SKM-1 (cell line): ENCODE results near the gene SKIDA1.
"Not testable (repeated sequence)": the region's sequence is repeated elsewhere in the genome, so short reads cannot be mapped to it uniquely, and the experiment has no call there.

Source experiments
- DNase-seq: peaks from one replicate; lab custom pipeline; 2025; ENCODE audit not compliant: unreplicated experiment; lab: John Stamatoyannopoulos, UW

SKIDA1 gene

DNA sequence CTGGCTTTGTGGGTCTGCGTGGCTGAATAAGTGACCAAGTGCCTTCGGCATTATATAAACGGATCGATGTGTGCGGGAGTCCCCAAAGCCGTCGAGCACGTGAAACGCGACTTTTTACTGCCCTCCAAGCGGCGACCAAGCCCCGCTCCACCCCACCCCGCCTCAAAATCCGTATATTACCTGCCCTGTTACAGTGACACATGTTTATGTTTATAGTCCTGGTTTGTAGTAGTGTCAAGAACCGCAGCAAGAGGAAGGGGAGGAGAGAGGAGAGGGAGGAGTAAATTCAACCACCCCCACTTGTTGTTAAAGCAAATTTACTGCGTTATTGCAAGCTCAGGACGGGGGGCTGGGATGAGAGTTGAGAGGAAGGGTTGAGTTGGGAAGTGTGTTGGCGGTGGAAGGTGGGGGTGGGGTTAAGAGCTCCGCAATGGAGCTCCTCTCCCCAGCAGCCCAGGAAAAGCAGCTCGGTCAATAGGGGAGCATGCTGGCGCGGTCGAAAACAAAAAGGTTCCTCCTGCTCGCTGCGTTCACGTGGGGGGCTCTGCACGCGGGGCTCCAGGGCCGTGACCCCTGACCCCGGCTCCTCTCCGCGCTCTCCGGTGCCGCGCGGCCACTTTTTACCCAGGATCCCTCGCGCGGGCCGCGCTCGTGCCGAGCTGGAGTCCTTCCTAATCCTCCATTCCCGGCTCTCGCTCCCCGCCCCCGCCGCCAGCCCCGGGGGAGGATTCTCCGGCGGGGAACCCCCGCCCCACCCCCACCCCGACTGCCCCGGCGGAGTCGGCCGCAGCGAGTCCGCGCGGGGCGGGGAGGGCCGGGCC, at the start of gene SKIDA1:
TSS of gene SKIDA1 (minus strand) at position 316 of the 821 bp plus-strand sequence. CDS start 7,860 bp downstream, outside the sequence.
- DNase-seq = no peak

DNA sequence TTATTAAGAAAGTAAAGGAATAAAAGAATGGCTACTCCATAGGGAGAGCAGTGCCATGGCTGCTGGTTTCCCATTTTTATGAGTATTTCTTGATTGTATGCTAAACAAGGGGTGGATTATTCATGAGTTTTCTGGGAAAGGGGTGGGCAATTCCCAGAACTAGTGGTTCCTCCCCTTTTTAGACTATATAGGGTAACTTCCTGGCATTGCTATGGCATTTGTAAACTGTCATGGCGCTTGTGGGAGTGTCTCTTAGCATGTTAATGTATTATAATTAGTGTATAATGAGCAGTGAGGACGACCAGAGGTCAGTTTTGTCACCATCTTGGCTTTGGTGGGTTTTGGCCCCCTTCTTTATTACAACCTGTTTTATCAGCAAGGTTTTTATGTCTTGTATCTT, 49.0 kb upstream of the SKIDA1 start:
- DNase-seq = not testable (repeated sequence)

GRCh38 chr10:21572578-21572977, 47.1 kb upstream of the SKIDA1 start:
- no peak for DNase-seq

DNA sequence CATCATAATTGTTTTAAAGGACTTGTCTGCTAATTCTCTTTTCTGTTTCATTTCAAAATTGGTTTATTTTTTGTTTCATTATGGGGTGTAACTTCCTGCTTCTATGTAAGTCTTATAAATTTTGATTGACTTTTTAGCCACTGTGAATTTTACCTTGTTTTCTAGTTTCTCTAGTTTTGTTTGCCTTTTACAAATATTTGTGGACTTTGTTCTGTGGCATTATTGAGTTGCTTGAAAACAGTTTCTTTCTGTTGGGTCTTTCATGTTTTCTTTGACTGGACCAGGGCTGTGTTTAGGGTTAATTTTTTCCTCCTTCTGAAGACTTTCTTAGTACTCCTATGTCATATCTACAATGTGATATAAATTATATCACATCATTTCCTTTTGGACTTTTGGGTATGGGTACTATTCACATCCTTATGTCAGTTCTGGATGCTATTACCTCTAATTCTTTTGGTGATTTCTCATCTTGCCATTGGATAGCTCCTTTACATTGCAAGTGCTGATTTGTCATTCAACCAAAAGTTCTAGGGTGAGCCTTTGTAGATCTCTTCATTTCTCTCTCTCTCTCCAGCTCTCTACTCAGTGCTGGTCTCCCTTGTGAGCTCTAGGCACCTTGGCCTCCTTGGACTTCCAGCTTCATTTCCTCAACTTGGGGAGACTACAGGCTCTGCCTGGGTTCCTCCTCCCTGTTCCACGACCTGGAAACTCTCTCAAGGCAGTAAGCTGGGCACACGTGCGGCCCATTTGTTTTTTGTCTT, 45.5 kb upstream of the SKIDA1 start:
- no peak for DNase-seq

GRCh38 chr10:21558984-21559383, 33.5 kb upstream of the SKIDA1 start:
- not testable (repeated sequence) for DNase-seq

DNA sequence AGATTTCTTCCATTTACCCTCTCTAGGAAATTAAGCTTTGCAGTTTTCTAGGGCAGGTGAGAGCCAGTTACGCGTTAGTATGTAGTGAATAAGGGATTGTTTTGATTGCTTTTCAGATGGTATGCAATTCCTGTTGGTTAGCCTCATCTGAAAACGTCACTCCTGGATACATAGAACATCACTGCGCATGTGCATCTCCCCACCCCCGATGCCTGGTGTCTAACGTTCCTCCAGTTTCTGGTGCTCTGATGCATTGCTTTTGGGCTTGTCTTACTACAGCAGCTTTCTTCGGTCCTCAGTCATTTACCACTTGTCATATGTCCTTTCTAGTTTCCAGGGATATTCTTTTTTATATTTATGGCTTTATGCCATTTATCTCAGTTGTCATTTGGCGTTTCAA, 31.0 kb upstream of the SKIDA1 start:
- DNase-seq = no peak

DNA sequence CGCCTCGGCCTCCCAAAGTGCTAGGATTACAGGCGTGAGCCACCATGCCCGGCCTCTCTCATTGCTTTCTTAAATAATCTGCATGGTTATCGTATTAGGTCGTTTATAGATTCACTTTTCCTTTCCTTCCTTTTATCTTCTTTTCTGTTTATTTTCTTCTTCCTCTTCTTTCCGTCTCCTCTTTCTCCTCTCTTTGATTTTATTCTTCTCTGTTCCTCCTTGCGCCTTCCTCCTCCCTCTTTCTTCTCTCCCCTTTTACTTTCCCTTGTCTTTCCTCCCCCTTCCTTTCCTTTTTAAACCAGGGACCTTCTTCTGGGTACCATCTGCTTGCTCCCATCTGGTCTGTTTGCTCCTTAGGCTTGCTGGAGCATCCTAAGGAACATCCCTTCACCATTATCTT, 27.2 kb upstream of the SKIDA1 start:
- DNase-seq = no peak

GRCh38 chr10:21547246-21547645, 21.8 kb upstream of the SKIDA1 start:
- DNase-seq = no peak

- not testable (repeated sequence) for DNase-seq
Measured at GRCh38 chr10:21540701-21541100, 15.2 kb upstream of the SKIDA1 start.

- DNase-seq = no peak
Measured at GRCh38 chr10:21536874-21537273, 11.4 kb upstream of the SKIDA1 start.

GRCh38 chr10:21535976-21536375, 10.5 kb upstream of the SKIDA1 start:
- DNase-seq = not testable (repeated sequence)

GRCh38 chr10:21535494-21535965, 10.0 kb upstream of the SKIDA1 start:
- DNase-seq = no peak

- DNase-seq = no peak
Measured at GRCh38 chr10:21534604-21535493, 9.4 kb upstream of the SKIDA1 start.

GRCh38 chr10:21534280-21534586, 8.8 kb upstream of the SKIDA1 start:
- no peak for DNase-seq

- peak; percentile 52 for DNase-seq
Measured at GRCh38 chr10:21533467-21534279, 8.2 kb upstream of the SKIDA1 start, which contains the start of gene MLLT10. Gene MLLT10 (plus strand): TSS chr10:21534232. CDS start chr10:21534645, 413 bp downstream.

DNA sequence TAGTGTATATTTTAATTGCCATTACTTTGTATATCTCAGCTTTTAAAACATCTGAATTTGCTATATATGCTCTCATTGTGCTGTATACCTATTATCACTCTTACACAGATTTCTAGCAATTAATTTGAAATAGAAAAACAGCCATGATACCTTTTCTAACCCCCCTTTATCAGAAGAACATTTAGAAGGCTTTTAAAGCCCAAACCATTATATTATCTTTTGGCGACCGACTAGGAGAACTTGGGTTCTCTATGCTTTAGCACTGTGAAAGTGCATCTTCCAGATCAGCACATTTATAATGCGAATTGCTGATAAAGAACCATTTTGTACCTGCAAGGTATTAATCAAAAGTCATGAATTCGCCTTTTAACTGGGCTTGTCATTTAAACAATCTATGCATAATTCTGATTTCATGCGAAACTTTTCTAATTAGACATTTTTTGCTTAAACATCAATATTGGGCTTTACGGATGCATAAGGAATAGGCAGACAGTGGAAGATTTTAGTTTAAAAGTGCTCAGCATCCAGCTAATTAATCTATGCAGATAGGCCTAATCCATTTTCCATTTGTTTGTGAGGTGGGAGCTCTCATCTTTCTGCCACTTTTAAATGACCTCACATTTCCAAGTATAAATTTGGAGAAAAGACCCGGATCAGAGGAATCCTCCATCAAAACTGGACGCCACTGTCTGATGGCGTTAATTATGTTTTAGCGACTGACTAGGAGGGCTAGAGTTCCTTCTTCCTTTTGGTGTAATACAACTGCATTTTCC, 7.4 kb upstream of the SKIDA1 start:
- no peak for DNase-seq

- DNase-seq = no peak
Measured at GRCh38 chr10:21531164-21531563, 5.7 kb upstream of the SKIDA1 start.

DNA sequence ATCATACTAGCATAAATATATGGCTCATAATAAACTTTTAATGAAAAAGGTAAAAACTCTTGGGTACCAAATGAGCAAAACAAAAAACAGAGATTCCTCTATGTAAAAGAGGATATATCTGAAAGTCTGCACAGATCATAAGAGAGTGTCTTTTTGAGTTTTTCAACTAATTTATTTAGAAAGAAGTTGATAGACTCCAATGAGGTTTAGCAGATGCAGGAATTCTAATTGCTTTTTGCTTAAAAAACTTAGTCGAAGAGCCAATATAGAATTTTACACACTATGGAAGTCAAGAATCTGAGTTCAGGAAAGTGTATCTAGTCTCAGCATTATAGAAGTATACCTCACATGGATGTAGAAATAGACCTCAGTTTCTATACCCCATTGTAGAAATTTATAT, 5.2 kb upstream of the SKIDA1 start:
- DNase-seq = no peak

GRCh38 chr10:21530168-21530567, 4.7 kb upstream of the SKIDA1 start:
- DNase-seq = no peak
